ENCODE results near the gene PA2G4.

Gene PA2G4

DNA sequence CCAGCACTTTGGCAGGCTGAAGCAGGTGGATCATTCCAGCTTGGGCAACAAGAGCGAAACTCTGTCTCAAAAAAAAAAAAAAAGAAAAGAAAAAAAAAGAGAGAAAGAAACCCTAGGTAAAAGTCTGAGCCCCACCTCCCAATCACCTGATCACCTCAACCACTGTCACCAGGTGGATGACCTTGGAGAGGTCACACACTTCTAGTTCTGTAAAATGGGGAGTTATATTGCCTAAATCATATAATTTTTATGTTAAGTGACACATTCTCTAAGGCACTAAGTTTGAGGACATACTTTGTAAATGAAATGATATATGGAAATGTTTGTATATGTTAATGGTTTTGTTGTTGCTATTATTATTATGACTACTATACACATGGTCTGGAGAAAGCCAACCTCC, 25.9 kb upstream of the PA2G4 start:
- ChIA-PET CTCF (interaction anchor here (0.7 kb wide), 1 partner anchor 1151 kb away, joined by 3 read pairs; the partner anchor contains the start of gene SHMT2), POLR2A (interaction anchor here (1.2 to 7.3 kb wide), 7 partner anchors 11 to 144 kb away, joined by 3 to 65 read pairs (median 6); partner anchors contain the start of genes PA2G4, RNF41 and ZC3H10)
- no peak for DNase-seq (ENCODE audit: extremely low spot score)
- no peak for TF ChIP-seq SP1 (IDR thresholded peaks at IDR 0.05)
- no peak for TF ChIP-seq L3MBTL2 (conservative IDR thresholded peaks at IDR 0.05)
- TF ChIP-seq BHLHE40 (IDR thresholded peaks at IDR 0.05; ENCODE audit: borderline replicate concordance): no peak
- TF ChIP-seq ZNF384 (IDR thresholded peaks at IDR 0.05): no peak
- no peak for TF ChIP-seq CTBP1 (IDR thresholded peaks at IDR 0.05; ENCODE audit: borderline replicate concordance)
- TF ChIP-seq ARNT (IDR thresholded peaks at IDR 0.05): no peak
- no peak for TF ChIP-seq TARDBP (IDR thresholded peaks at IDR 0.05)
- TF ChIP-seq, protein P1, sequence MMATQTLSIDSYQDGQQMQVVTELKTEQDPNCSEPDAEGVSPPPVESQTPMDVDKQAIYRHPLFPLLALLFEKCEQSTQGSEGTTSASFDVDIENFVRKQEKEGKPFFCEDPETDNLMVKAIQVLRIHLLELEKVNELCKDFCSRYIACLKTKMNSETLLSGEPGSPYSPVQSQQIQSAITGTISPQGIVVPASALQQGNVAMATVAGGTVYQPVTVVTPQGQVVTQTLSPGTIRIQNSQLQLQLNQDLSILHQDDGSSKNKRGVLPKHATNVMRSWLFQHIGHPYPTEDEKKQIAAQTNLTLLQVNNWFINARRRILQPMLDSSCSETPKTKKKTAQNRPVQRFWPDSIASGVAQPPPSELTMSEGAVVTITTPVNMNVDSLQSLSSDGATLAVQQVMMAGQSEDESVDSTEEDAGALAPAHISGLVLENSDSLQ (IDR thresholded peaks at IDR 0.05): no peak
- no peak for TF ChIP-seq FOXA1 (IDR thresholded peaks at IDR 0.05)
- no peak for TF ChIP-seq SUZ12 (IDR thresholded peaks at IDR 0.05)
- no peak for TF ChIP-seq LEF1 (IDR thresholded peaks at IDR 0.05; ENCODE audit: borderline replicate concordance)

DNA sequence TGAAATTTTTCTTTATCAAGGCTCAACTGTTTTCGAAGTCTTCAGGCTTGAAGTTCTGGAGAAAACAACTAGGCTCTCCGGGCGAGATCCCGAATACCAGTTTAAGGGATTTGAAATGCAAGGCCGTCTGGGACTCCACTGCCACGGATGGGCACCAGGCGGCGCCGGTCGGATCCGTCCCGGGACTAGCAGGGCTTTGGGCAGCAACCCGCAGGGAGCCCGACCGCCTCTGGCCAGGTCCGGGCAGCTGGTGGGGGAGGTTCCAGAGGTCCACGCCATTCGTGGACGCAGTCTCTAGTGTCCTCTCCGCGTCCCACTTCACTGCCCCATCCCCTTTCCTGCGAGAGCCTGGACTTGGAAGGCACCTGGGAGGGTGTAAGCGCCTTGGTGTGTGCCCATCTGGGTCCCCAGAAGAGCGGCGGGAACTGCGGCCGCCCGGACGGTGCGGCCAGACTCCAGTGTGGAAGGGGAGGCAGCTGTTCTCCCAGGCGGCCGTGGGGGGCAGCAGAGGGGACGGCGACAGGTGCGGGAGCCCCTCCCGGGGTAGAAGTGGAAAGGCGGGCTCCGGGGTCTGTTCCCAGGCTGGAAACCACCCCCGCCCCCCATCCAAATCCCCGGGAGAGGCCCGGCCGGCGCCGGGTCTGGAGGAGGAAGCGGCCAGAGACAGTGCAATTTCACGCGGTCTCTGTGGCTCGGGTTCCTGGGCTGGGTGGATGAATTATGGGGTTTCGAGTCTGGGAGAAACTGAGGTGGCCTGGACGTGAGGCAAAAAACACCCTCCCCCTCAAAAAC, 25.2 kb upstream of the PA2G4 start:
- ChIA-PET CTCF (interaction anchor here (0.6 to 1.4 kb wide), 9 partner anchors 10 to 108 kb away, joined by 3 to 11 read pairs (median 3); partner anchors contain the start of gene ESYT1), POLR2A (interaction anchor here (0.6 to 7.3 kb wide), 13 partner anchors 9 to 261 kb away, joined by 3 to 65 read pairs (median 6); partner anchors contain the start of genes ORMDL2, PA2G4, RAB5B and RNF41)
- TF ChIP-seq LEF1 (IDR thresholded peaks at IDR 0.05; ENCODE audit: borderline replicate concordance) (0 out of 2 replicates have a peak, but pooled peaks have one; percentile 17), ZNF384 (IDR thresholded peaks at IDR 0.05) (no peak)
- DNase-seq (ENCODE audit: extremely low spot score): peak; percentile 82

DNA sequence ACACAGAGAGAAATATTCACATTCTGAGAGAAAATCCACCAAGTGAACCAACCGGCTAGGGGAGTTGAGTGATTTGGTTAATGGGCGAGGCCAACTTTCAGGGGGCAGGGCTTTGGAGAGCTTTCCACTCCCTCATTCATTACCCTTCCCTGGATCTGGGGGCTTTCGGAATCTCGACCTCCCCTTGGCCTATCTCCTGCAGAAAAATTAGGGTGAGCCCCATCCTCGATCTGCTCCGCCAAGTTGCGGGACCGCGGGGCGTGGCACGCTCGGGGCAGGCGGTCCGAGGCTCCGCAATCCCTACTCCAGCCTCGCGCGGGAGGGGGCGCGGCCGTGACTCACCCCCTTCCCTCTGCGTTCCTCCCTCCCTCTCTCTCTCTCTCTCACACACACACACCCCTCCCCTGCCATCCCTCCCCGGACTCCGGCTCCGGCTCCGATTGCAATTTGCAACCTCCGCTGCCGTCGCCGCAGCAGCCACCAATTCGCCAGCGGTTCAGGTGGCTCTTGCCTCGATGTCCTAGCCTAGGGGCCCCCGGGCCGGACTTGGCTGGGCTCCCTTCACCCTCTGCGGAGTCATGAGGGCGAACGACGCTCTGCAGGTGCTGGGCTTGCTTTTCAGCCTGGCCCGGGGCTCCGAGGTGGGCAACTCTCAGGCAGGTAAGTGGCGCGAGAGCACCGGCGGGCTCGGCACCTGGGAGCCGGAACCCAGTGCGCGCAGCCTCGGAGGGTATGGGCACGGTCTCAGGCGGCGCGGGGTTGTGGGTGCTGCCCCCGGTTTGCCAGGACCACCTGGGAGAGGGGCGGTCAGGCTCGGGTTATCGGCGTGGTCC, 24.4 kb upstream of the PA2G4 start, which contains the start of gene ERBB3:
Gene ERBB3, plus strand, starts transcription at position 443 of the 833 bp plus-strand sequence. Its CDS starts 136 bp downstream, at position 579.
- ChIA-PET POLR2A (interaction anchor here (0.7 to 7.3 kb wide), 13 partner anchors 8 to 262 kb away, joined by 3 to 65 read pairs (median 6); partner anchors contain the start of genes ORMDL2, PA2G4, RNF41 and RPL41), CTCF (interaction anchor here (0.6 to 1.4 kb wide), 9 partner anchors 9 to 109 kb away, joined by 3 to 11 read pairs (median 3); partner anchors contain the start of genes ESYT1 and SMARCC2)
- TF ChIP-seq CTBP1 (IDR thresholded peaks at IDR 0.05; ENCODE audit: borderline replicate concordance): peak; percentile 29; the same call in 1 of the 2 replicates
- TF ChIP-seq L3MBTL2 (conservative IDR thresholded peaks at IDR 0.05): peak; percentile 62
- no peak for TF ChIP-seq TARDBP (IDR thresholded peaks at IDR 0.05)
- DNase-seq (ENCODE audit: extremely low spot score): peak; percentile 73

DNA sequence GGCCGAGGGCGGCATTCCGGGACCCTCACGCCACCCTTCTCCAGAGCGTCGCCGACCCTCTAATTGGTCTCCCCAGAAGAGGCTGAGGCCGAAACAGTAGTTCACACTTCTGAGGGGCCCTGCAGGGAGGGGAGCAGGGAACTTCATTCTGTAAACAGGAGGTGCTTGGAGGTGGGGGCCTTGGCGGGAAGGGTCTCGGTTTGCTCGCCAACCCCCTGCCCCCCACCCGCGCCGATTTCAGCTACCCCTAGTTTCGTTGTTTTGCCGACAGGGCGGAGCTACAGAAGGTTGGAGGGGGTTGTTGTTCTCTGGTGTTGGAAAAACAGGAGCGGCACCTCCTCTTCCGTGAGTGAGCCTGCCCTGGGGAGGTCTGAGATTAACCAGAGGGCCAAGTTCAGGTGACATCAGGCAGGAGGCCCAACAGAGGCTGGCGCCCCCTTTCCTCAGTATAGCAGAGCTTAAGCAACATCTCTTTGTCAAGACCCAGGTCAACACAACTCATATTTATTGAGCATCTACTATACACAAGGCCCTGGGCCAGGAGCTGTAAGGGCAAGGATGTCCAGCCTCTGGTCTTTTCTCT, 23.7 kb upstream of the PA2G4 start:
- ChIA-PET POLR2A (interaction anchor here (1.0 to 7.3 kb wide), 5 partner anchors 10 to 263 kb away, joined by 3 to 65 read pairs (median 6); partner anchors contain the start of genes ORMDL2, PA2G4, RPL41 and SARNP), CTCF (interaction anchor here (1.3 kb wide), 1 partner anchor 109 kb away, joined by 3 read pairs; the partner anchor contains the start of gene SMARCC2)
- no peak for TF ChIP-seq FOXM1 (IDR thresholded peaks at IDR 0.05; ENCODE audit: borderline replicate concordance)
- no peak for TF ChIP-seq SP1 (IDR thresholded peaks at IDR 0.05)
- no peak for TF ChIP-seq FOXA1 (IDR thresholded peaks at IDR 0.05)
- TF ChIP-seq BHLHE40 (IDR thresholded peaks at IDR 0.05; ENCODE audit: borderline replicate concordance): no peak
- no peak for TF ChIP-seq NFRKB (IDR thresholded peaks at IDR 0.05)
- no peak for TF ChIP-seq LEF1 (IDR thresholded peaks at IDR 0.05; ENCODE audit: borderline replicate concordance)
- TF ChIP-seq TARDBP (IDR thresholded peaks at IDR 0.05): no peak
- no peak for TF ChIP-seq ELF4 (IDR thresholded peaks at IDR 0.05)
- peak; percentile 6 for DNase-seq (ENCODE audit: extremely low spot score)

DNA sequence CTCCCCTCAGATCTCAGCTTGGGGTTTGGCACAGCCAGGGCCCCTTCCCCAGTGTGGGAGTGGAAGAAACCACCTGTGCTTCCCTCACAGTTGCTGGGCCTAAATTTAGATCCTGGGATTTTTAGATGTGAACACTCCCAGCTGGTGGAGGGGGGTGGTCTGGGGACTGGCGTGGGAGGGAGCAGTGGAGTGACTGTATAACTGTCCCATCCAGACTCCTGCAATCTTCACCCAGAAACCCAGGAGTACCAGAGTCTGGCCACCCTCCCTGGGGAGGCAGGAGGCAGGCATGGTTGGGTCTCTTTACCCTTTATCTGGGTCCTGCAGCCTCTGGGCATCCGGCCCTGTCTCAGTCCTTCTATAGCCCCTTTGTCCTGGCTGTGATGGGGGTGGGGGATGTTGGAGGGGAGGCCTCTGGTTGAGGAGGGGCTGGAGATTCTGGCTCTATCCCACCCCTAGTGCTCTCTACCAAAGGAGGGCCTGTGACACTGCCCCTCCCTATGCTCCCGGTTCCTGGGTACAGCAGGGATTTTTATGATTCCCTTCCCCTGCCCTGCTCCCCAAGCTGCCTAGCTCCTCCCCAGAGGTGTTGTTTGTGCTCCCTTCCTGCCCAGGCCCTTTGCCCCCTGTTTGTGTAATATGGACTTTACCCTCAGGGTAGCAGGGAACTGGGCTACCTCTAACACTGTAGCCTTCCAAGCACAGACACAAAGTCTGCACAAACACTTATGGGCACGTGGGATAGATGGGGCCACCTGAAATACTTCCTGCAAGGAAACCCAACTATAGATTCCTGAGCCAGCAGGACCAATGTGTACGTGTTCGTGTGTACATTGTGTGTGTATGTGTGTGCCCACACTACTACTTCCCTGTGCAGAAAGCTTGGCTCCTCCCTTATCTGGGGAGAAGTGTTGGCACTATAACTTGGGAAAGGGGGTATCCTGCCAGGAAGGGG, 22.7 kb upstream of the PA2G4 start:
- no peak for DNase-seq (ENCODE audit: extremely low spot score)
- TF ChIP-seq SUZ12 (IDR thresholded peaks at IDR 0.05) (no peak), SP1 (IDR thresholded peaks at IDR 0.05) (no peak), LEF1 (IDR thresholded peaks at IDR 0.05; ENCODE audit: borderline replicate concordance) (no peak), FOXM1 (IDR thresholded peaks at IDR 0.05; ENCODE audit: borderline replicate concordance) (no peak), BHLHE40 (IDR thresholded peaks at IDR 0.05; ENCODE audit: borderline replicate concordance) (no peak), FOXA1 (IDR thresholded peaks at IDR 0.05) (no peak), L3MBTL2 (conservative IDR thresholded peaks at IDR 0.05) (no peak), ZNF384 (IDR thresholded peaks at IDR 0.05) (no peak), ARNT (IDR thresholded peaks at IDR 0.05) (no peak), FOXK2 (IDR thresholded peaks at IDR 0.05) (no peak), HDGF (IDR thresholded peaks at IDR 0.05; ENCODE audit: borderline replicate concordance) (no peak)
- TF ChIP-seq, protein P1 (IDR thresholded peaks at IDR 0.05): no peak
- CTCF ChIA-PET: interaction anchor here (1.1 to 1.3 kb wide), 2 partner anchors 10 to 108 kb away, joined by 3 read pairs; partner anchors contain the start of gene SMARCC2
- POLR2A ChIA-PET: interaction anchor here (1.1 to 7.3 kb wide), 3 partner anchors 21 to 36 kb away, joined by 3 to 65 read pairs (median 19); partner anchors contain the start of genes PA2G4, RPL41 and ZC3H10
